OCI-LY3 (cell line): ENCODE data around the gene MAGI2.

Experiments used
- H2AFZ ChIP-seq: fragments of 200-600, 300-600 bp; shearing (Covaris generic); 2 replicates; pipeline ENCODE4 v1.6.0; 2014; ENCODE audit warnings: antibody characterized with exemption, low read depth, low read length
- H3K27ac ChIP-seq: fragments of 200-600, 300-600 bp; sonication (generic); 2 replicates; pipeline ENCODE4 v1.5.1; 2014; ENCODE audit warnings: mild to moderate bottlenecking, low read length, moderate library complexity, mixed read lengths
- H3K27me3 ChIP-seq: fragments of 200-600, 300-600 bp; sonication (generic); 2 replicates; pipeline ENCODE4 v1.6.1; 2014; ENCODE audit warnings: low read depth, low read length, mixed read lengths
- H3K36me3 ChIP-seq: fragments of 200-600, 300-600 bp; sonication (generic); replicated peaks from 2 replicates; pipeline ENCODE3; 2014; ENCODE audit warnings: low read depth, low read length, mixed read lengths
- H3K4me1 ChIP-seq: fragments of 300-600, 200-600 bp; sonication (generic); 2 replicates; pipeline ENCODE4 v1.6.1; 2014; ENCODE audit warnings: low read length, mixed read lengths
- H3K4me2 ChIP-seq: fragments of 200-600, 300-600 bp; sonication (generic); 2 replicates; pipeline ENCODE4 v1.6.1; 2014; ENCODE audit warnings: low read length, mixed read lengths
- H3K4me3 ChIP-seq: fragments of 300-600, 200-600 bp; sonication (generic); 2 replicates; pipeline ENCODE4 v1.5.1; 2014; ENCODE audit warnings: antibody characterized with exemption, mild to moderate bottlenecking, low read length, moderate library complexity
- H3K79me2 ChIP-seq: fragments of 300-600, 200-600 bp; shearing (Covaris generic); 2 replicates; pipeline ENCODE4 v1.6.1; 2014; ENCODE audit warnings: mild to moderate bottlenecking, low read length, mixed read lengths
- H3K9ac ChIP-seq: fragments of 300-600, 200-600 bp; shearing (Covaris generic); 2 replicates; pipeline ENCODE4 v1.6.0; 2014; ENCODE audit warnings: mild to moderate bottlenecking, low read length, moderate library complexity
- H3K9me3 ChIP-seq: fragments of 200-600, 300-600 bp; shearing (Covaris generic); 2 replicates; pipeline ENCODE4 v1.6.1; 2014; ENCODE audit warnings: low read length, mixed read lengths; ENCODE audit not compliant: insufficient read depth
- H4K20me1 ChIP-seq: fragments of 200-600, 300-600 bp; sonication (generic); 2 replicates; pipeline ENCODE4 v1.6.1; 2016; ENCODE audit warnings: low read length, mixed read lengths; ENCODE audit not compliant: insufficient read depth
- CTCF ChIP-seq: fragments of 200-600, 300-600 bp; sonication (generic); IDR thresholded peaks from 2 replicates; pipeline ENCODE4 v1.5.1; 2014; ENCODE audit warnings: antibody characterized with exemption, low read length, low read depth
- EZH2phosphoT487 ChIP-seq: fragments of 200-600 bp; shearing (Covaris generic); IDR thresholded peaks from 2 replicates; pipeline ENCODE4 v1.6.1; 2018; ENCODE audit warnings: antibody characterized with exemption, mixed run types, low read depth

MAGI2 gene

GRCh38 chr7:79245623-79246249 lies 207.7 kb downstream of the MAGI2 start:
- H3K4me1 ChIP-seq: no peaks in the 10 kb centered on the region
- H3K9me3 ChIP-seq: no peaks in the 10 kb centered on the region
- H3K9ac ChIP-seq: no peak overlapping the region
- H3K4me3 ChIP-seq: no peak overlapping the region
- H4K20me1 ChIP-seq: no peaks in the 10 kb centered on the region
- no peaks in the 10 kb centered on the region for H3K36me3 ChIP-seq
- no peak overlapping the region for H3K4me2 ChIP-seq
- H3K79me2 ChIP-seq: no peaks in the 10 kb centered on the region
- no peak overlapping the region for H3K27ac ChIP-seq
- no peak overlapping the region for H2AFZ ChIP-seq
- no peaks in the 10 kb centered on the region for H3K27me3 ChIP-seq
- TF ChIP-seq EZH2phosphoT487 (no peak), CTCF (0 out of 2 replicates have a peak, but pooled peaks have one; percentile 18)

DNA sequence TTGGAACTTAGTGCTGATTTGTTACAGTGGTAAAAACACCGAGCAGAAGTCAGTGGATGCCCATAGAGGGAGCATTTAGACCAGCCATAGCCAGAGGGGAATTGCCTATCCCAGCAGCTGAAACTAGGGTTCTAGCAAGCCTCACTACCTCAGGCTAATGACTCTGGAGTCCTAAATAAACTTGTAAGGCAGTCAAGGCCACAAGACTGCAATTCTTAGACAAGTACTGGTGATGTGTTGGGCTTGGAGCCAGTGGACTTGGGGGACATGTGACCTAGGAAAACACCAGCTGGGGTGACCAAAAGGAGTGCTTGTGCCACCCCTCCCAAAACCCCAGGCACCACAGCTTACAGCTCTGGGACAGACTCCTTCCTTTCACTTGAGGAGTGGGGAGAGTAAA lies 209.0 kb downstream of the MAGI2 start:
- Histone ChIP-seq H3K4me3 (no peak overlapping the region), H3K27me3 (no peaks in the 10 kb centered on the region), H3K4me1 (no peaks in the 10 kb centered on the region), H3K27ac (no peak overlapping the region), H3K36me3 (no peaks in the 10 kb centered on the region), H3K79me2 (no peaks in the 10 kb centered on the region), H2AFZ (no peak overlapping the region), H4K20me1 (no peaks in the 10 kb centered on the region), H3K4me2 (no peak overlapping the region), H3K9ac (no peak overlapping the region), H3K9me3 (no peaks in the 10 kb centered on the region)
- TF ChIP-seq CTCF (no peak), EZH2phosphoT487 (no peak)

DNA sequence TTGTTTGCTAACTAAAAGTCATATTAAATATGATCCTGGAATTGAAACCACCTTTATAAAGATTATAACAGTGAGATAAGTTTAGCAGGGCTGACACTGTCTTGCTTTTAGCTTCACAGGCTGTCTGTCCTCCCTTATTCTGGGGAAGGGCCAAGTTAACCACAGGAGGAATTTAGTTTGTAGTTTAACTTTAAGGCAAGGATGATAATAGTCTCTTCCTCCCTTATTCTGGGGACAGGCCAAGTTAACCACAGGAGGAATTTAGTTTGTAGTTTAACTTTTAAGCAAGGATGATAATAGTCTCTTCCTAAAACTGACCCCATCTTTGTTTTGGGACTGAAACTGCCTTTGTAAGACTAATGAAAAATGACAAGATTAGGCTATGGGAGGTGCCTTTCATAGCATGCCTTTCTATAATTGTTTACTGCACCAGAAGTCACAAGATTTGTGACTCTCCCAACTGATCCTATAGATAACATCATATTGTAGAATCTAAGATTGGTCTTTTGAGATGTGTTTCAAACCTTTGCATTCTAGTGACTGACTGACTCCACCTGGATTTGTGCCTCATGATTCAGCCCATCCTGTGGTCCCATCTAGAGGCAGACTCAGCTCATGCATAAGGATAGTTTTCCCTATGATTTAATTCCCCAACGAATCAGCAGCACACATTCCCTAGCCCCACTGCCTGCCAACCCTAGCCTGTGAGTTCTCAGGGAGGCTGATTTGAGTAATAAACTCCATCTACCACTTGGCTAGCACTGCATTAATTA lies 212.0 kb downstream of the MAGI2 start:
- Histone ChIP-seq H3K4me3 (no peak overlapping the region), H3K27ac (no peak overlapping the region)
- TF ChIP-seq CTCF (no peak), EZH2phosphoT487 (no peak)

GRCh38 chr7:79240413-79240812 lies 213.1 kb downstream of the MAGI2 start:
- no peak overlapping the region for H2AFZ ChIP-seq
- H3K79me2 ChIP-seq: no peaks in the 10 kb centered on the region
- H3K9me3 ChIP-seq: no peaks in the 10 kb centered on the region
- H3K27ac ChIP-seq: no peak overlapping the region
- H3K36me3 ChIP-seq: no peaks in the 10 kb centered on the region
- H3K9ac ChIP-seq: no peak overlapping the region
- H3K4me3 ChIP-seq: no peak overlapping the region
- H4K20me1 ChIP-seq: no peaks in the 10 kb centered on the region
- TF ChIP-seq EZH2phosphoT487: no peak
- TF ChIP-seq CTCF: no peak
- no peaks in the 10 kb centered on the region for H3K4me1 ChIP-seq
- no peaks in the 10 kb centered on the region for H3K27me3 ChIP-seq
- H3K4me2 ChIP-seq: no peak overlapping the region

More for the DNA sequence above, 212.0 kb downstream of the MAGI2 start:
- Histone ChIP-seq H3K9ac (no peak overlapping the region), H3K36me3 (no peaks in the 10 kb centered on the region), H3K79me2 (no peaks in the 10 kb centered on the region), H3K9me3 (no peaks in the 10 kb centered on the region), H4K20me1 (no peaks in the 10 kb centered on the region), H2AFZ (no peak overlapping the region), H3K4me2 (no peak overlapping the region), H3K4me1 (no peaks in the 10 kb centered on the region), H3K27me3 (no peaks in the 10 kb centered on the region)
